HepG2 (cell line): ENCODE results near the gene MBTPS1. TPM values are rescaled to one million over a fixed set of nuclear protein-coding genes. Genes with fewer than 3 reads are reported as not detected.

Source experiments
- ATF2 ChIP-seq: sonication (generic); formaldehyde crosslinking; IDR thresholded peaks from 2 replicates; pipeline ENCODE4 v1.4.0; 2020; ENCODE audit warnings: missing genetic modification reagents
- BHLHE40 ChIP-seq: IDR thresholded peaks from 2 replicates; pipeline ENCODE4 v1.6.1; 2011; ENCODE audit warnings: low read length, improper control_type of control experiment
- CBX2 ChIP-seq, 2 experiments: fragments of 200-600 bp in 1 of 2; sonication (generic); formaldehyde crosslinking in 1 of 2; IDR thresholded peaks; 2 replicates each; pipeline versions ENCODE4 v1.7.0 to v1.8.1; 2018 to 2022; ENCODE audit warnings: low read depth in 2 of 2, low read length in 1 of 2, mild to moderate bottlenecking in 1 of 2, missing genetic modification reagents in 1 of 2
- FOXJ3 ChIP-seq: sonication (generic); formaldehyde crosslinking; IDR thresholded peaks from 2 replicates; pipeline ENCODE4 v1.4.0; 2020; ENCODE audit warnings: missing genetic modification reagents, mild to moderate bottlenecking, borderline replicate concordance
- MAX ChIP-seq: IDR thresholded peaks from 2 replicates; pipeline ENCODE4 v1.6.1; 2012; ENCODE audit warnings: inconsistent platforms
- SMAD3 ChIP-seq: sonication (generic); formaldehyde crosslinking; IDR thresholded peaks from 2 replicates; pipeline ENCODE4 v1.4.0; 2020; ENCODE audit warnings: missing genetic modification reagents
- ZMAT5 ChIP-seq: sonication (generic); formaldehyde crosslinking; IDR thresholded peaks from 2 replicates; pipeline ENCODE4 v1.5.0; 2020; ENCODE audit warnings: mild to moderate bottlenecking, low read depth, missing genetic modification reagents, borderline replicate concordance
- ZNF280D ChIP-seq: sonication (generic); formaldehyde crosslinking; IDR thresholded peaks from 2 replicates; pipeline ENCODE4 v1.5.1; 2020; ENCODE audit warnings: mild to moderate bottlenecking, missing genetic modification reagents
- ZSCAN9 ChIP-seq: IDR thresholded peaks from 2 replicates; pipeline ENCODE4 v1.6.1; 2016; ENCODE audit warnings: borderline replicate concordance
- polyA plus RNA-seq, 8 experiments: library from polyadenylated mRNA; depleted of rRNA in 3 of 8; stranded (reverse) in 7 of 8; unstranded in 1 of 8; fragments of >200 nt; fragmentation: Illumina TruSeq in 4 of 8; extraction: Trizol in 4 of 8; gene quantifications; 2 replicates each; pipeline versions ENCODE4 v1.2.1 to v1.2.3, GENCODE V29; 2011 to 2016; ENCODE audit warnings: low read depth in 4 of 8, missing spikeins in 1 of 8, mixed read lengths in 1 of 8; ENCODE audit not compliant: insufficient read depth in 1 of 8
- total RNA-seq, 5 experiments: library from RNA; depleted of rRNA; stranded (reverse); fragments of >200 nt; fragmentation: Illumina TruSeq; extraction: Trizol; gene quantifications; 2 replicates each; pipeline ENCODE4 v1.2.3, GENCODE V29; 2016; ENCODE audit warnings: low read depth in 1 of 5
- TF ChIP-seq, protein P1 (sequence below): IDR thresholded peaks from 2 replicates; pipeline ENCODE4 v1.6.1; 2016; ENCODE audit warnings: missing genetic modification reagents, missing compliant biosample characterization
- TF ChIP-seq, protein P2 (sequence below): sonication (generic); formaldehyde crosslinking; IDR thresholded peaks from 2 replicates; pipeline ENCODE4 v1.4.0; 2020; ENCODE audit warnings: missing genetic modification reagents, borderline replicate concordance
- TF ChIP-seq, protein P3 (sequence below): sonication (generic); formaldehyde crosslinking; IDR thresholded peaks from 2 replicates; pipeline ENCODE4 v1.5.0; 2020; ENCODE audit warnings: mild to moderate bottlenecking, missing genetic modification reagents, borderline replicate concordance

MBTPS1 gene
- total and polyA plus RNA-seq, 2 of the 13 experiments (the other 11 are each of a cell fraction or from before 2014, with no cell fraction given) = 56.7 to 91.3 TPM

- TF ChIP-seq ZNF280D (CRISPR knock-in tag) (peak; percentile 38; the same call in 1 of the 2 replicates), CBX2 (IDR thresholded peaks at IDR 0.05; ENCODE audit: low read depth, low read length) (no peak), CBX2 (CRISPR knock-in tag; IDR thresholded peaks at IDR 0.05; ENCODE audit: low read depth) (no peak), ZMAT5 (CRISPR knock-in tag) (no peak), SMAD3 (peak; percentile 74; the same call in 1 of the 2 replicates), MAX (peak; percentile 61), BHLHE40 (peak; percentile 85), FOXJ3 (CRISPR knock-in tag) (peak; percentile 71; the same call in 1 of the 2 replicates), ATF2 (0 out of 2 replicates have a peak, but pooled peaks have one; percentile 34), ZSCAN9 (peak; percentile 55; the same call in 1 of the 2 replicates)
- TF ChIP-seq, protein P1, sequence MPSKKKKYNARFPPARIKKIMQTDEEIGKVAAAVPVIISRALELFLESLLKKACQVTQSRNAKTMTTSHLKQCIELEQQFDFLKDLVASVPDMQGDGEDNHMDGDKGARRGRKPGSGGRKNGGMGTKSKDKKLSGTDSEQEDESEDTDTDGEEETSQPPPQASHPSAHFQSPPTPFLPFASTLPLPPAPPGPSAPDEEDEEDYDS (CRISPR knock-in tag) = peak; percentile 38; the same call in 1 of the 2 replicates
- TF ChIP-seq, protein P2, sequence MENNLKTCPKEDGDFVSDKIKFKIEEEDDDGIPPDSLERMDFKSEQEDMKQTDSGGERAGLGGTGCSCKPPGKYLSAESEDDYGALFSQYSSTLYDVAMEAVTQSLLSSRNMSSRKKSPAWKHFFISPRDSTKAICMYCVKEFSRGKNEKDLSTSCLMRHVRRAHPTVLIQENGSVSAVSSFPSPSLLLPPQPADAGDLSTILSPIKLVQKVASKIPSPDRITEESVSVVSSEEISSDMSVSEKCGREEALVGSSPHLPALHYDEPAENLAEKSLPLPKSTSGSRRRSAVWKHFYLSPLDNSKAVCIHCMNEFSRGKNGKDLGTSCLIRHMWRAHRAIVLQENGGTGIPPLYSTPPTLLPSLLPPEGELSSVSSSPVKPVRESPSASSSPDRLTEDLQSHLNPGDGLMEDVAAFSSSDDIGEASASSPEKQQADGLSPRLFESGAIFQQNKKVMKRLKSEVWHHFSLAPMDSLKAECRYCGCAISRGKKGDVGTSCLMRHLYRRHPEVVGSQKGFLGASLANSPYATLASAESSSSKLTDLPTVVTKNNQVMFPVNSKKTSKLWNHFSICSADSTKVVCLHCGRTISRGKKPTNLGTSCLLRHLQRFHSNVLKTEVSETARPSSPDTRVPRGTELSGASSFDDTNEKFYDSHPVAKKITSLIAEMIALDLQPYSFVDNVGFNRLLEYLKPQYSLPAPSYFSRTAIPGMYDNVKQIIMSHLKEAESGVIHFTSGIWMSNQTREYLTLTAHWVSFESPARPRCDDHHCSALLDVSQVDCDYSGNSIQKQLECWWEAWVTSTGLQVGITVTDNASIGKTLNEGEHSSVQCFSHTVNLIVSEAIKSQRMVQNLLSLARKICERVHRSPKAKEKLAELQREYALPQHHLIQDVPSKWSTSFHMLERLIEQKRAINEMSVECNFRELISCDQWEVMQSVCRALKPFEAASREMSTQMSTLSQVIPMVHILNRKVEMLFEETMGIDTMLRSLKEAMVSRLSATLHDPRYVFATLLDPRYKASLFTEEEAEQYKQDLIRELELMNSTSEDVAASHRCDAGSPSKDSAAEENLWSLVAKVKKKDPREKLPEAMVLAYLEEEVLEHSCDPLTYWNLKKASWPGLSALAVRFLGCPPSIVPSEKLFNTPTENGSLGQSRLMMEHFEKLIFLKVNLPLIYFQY = peak; percentile 90; the same call in 1 of the 2 replicates
- TF ChIP-seq, protein P3, sequence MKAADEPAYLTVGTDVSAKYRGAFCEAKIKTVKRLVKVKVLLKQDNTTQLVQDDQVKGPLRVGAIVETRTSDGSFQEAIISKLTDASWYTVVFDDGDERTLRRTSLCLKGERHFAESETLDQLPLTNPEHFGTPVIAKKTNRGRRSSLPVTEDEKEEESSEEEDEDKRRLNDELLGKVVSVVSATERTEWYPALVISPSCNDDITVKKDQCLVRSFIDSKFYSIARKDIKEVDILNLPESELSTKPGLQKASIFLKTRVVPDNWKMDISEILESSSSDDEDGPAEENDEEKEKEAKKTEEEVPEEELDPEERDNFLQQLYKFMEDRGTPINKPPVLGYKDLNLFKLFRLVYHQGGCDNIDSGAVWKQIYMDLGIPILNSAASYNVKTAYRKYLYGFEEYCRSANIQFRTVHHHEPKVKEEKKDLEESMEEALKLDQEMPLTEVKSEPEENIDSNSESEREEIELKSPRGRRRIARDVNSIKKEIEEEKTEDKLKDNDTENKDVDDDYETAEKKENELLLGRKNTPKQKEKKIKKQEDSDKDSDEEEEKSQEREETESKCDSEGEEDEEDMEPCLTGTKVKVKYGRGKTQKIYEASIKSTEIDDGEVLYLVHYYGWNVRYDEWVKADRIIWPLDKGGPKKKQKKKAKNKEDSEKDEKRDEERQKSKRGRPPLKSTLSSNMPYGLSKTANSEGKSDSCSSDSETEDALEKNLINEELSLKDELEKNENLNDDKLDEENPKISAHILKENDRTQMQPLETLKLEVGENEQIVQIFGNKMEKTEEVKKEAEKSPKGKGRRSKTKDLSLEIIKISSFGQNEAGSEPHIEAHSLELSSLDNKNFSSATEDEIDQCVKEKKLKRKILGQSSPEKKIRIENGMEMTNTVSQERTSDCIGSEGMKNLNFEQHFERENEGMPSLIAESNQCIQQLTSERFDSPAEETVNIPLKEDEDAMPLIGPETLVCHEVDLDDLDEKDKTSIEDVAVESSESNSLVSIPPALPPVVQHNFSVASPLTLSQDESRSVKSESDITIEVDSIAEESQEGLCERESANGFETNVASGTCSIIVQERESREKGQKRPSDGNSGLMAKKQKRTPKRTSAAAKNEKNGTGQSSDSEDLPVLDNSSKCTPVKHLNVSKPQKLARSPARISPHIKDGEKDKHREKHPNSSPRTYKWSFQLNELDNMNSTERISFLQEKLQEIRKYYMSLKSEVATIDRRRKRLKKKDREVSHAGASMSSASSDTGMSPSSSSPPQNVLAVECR (CRISPR knock-in tag) = peak; percentile 56; the same call in 1 of the 2 replicates
Measured at GRCh38 chr16:84096447-84097005, 20.2 kb downstream of the MBTPS1 start (continued).
